IMR-90 (cell line): ENCODE data around the gene FATE1.

Experiments used
- POLR2A ChIP-seq: IDR thresholded peaks from 2 replicates; pipeline ENCODE4 v1.6.1; 2012; ENCODE audit warnings: mild to moderate bottlenecking, low read depth, low read length
- TF ChIP-seq, protein P1 (sequence below): conservative IDR thresholded peaks from 2 replicates; pipeline ENCODE4 v1.5.1; 2012; ENCODE audit warnings: mild to moderate bottlenecking, low read depth, low read length, improper control_type of control experiment
- TF ChIP-seq, protein P2 (sequence below): fragments of 150-350 bp; IDR thresholded peaks from 2 replicates; pipeline ENCODE4 v1.6.1; 2017; ENCODE audit warnings: mild to moderate bottlenecking, antibody characterized with exemption, low read length, low read depth

DNA sequence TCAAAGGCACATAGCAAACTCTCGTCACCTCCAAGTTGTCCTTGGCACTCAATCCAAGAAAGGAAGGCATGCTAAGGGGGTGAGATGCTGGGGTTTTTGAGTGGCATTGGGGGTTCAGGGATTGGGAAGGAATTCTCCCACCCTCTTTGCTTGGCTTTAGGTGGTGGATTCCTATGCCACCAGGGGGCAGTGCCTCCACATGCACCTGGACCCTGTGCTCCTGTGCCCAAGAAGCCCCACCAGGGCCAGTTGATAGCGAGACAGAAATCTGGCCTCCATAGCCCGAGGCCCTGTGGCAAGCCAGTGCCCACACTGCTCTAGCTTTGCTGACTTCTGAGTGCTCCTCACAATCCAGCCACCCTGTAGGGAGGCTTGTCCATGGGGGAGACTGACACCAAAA is 2.0 kb upstream of the FATE1 start:
- TF ChIP-seq POLR2A, result no peak
- TF ChIP-seq, protein P1, sequence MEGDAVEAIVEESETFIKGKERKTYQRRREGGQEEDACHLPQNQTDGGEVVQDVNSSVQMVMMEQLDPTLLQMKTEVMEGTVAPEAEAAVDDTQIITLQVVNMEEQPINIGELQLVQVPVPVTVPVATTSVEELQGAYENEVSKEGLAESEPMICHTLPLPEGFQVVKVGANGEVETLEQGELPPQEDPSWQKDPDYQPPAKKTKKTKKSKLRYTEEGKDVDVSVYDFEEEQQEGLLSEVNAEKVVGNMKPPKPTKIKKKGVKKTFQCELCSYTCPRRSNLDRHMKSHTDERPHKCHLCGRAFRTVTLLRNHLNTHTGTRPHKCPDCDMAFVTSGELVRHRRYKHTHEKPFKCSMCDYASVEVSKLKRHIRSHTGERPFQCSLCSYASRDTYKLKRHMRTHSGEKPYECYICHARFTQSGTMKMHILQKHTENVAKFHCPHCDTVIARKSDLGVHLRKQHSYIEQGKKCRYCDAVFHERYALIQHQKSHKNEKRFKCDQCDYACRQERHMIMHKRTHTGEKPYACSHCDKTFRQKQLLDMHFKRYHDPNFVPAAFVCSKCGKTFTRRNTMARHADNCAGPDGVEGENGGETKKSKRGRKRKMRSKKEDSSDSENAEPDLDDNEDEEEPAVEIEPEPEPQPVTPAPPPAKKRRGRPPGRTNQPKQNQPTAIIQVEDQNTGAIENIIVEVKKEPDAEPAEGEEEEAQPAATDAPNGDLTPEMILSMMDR, result peak; percentile 25; the same call in 1 of the 2 replicates
- TF ChIP-seq, protein P2, sequence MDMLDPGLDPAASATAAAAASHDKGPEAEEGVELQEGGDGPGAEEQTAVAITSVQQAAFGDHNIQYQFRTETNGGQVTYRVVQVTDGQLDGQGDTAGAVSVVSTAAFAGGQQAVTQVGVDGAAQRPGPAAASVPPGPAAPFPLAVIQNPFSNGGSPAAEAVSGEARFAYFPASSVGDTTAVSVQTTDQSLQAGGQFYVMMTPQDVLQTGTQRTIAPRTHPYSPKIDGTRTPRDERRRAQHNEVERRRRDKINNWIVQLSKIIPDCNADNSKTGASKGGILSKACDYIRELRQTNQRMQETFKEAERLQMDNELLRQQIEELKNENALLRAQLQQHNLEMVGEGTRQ, result no peak
